ENCODE results near the gene ZMYND10. TPM values are rescaled to one million over a fixed set of nuclear protein-coding genes. Genes with fewer than 3 reads are reported as not detected.

The ZMYND10 gene
- total RNA-seq, 4 donors from 2014 or later = 0.42 to 1.8 (median 0.74) TPM; not detected in 1

- intact Hi-C loops (cut with DNase I; ENCODE audit: low total_unique reads) = no loop called here
- DNase-seq (ENCODE audit: low spot score in 2 of 2) = peak; percentile 97 to 99
- WGBS, 2 donors = 1% methylated on average over 31 to 44 of the region's 64 CpGs
Observed at GRCh38 chr3:50350527-50351322, 5.2 kb upstream of the ZMYND10 start, which contains the start of the genes CYB561D2 and NPRL2. Gene CYB561D2, plus strand, starts transcription at chr3:50350862. Its CDS starts 572 bp downstream, at chr3:50351434. Gene NPRL2, minus strand, starts transcription at chr3:50350775. Its CDS starts 123 bp downstream, at chr3:50350652.

GRCh38 chr3:50350213-50350526, 4.6 kb upstream of the ZMYND10 start:
- intact Hi-C loops (cut with DNase I; ENCODE audit: low total_unique reads) = no loop called here
- 2 to 3% methylated on average over 7 of the region's 7 CpGs for WGBS, 2 donors
- TF ChIP-seq CTCF (IDR thresholded peaks at IDR 0.05) (no peak), POLR2A (IDR thresholded peaks at IDR 0.05) (no peak)
- no peak for DNase-seq (ENCODE audit: low spot score in 2 of 2)
- peak overlapping the region; percentile 49 for H3K4me3 ChIP-seq (ENCODE audit: low read depth, poor library complexity, severe bottlenecking)

More at GRCh38 chr3:50350527-50351322, 5.2 kb upstream of the ZMYND10 start, which contains the start of the genes CYB561D2 and NPRL2:
- no peak for TF ChIP-seq CTCF (IDR thresholded peaks at IDR 0.05)
- TF ChIP-seq POLR2A (IDR thresholded peaks at IDR 0.05) = no peak
- H3K4me3 ChIP-seq (ENCODE audit: low read depth, poor library complexity, severe bottlenecking) = peak within 1 kb of the TSS; percentile 49

- TF ChIP-seq POLR2A (IDR thresholded peaks at IDR 0.05) = no peak
- TF ChIP-seq CTCF (IDR thresholded peaks at IDR 0.05) = no peak
- intact Hi-C loops (cut with DNase I; ENCODE audit: low total_unique reads) = loop anchor here (5.0 kb wide), 1 partner anchor 200 kb away; no protein-coding TSS in a partner anchor
- no peak for DNase-seq (ENCODE audit: low spot score in 2 of 2)
- no peak overlapping the region for H3K4me3 ChIP-seq (ENCODE audit: low read depth, poor library complexity, severe bottlenecking)
- WGBS, 2 donors = 25 to 27% methylated on average over 14 of the region's 14 CpGs
Observed at GRCh38 chr3:50347187-50347813, 1.8 kb upstream of the ZMYND10 start.

GRCh38 chr3:50345008-50345407, 524 bp downstream of the ZMYND10 start:
- DNase-seq (ENCODE audit: low spot score in 2 of 2) = no peak
- WGBS, 2 donors = 65 to 70% methylated on average over 6 to 8 of the region's 8 CpGs
- no peak for TF ChIP-seq POLR2A (IDR thresholded peaks at IDR 0.05)
- no peak for TF ChIP-seq CTCF (IDR thresholded peaks at IDR 0.05)
- intact Hi-C loops (cut with DNase I; ENCODE audit: low total_unique reads) = loop anchor here (5.0 kb wide), 1 partner anchor 202 kb away; no protein-coding TSS in a partner anchor
- no peak overlapping the region for H3K4me3 ChIP-seq (ENCODE audit: low read depth, poor library complexity, severe bottlenecking)

GRCh38 chr3:50342813-50343633, 2.5 kb downstream of the ZMYND10 start:
- no peak for DNase-seq (ENCODE audit: low spot score in 2 of 2)
- no peak overlapping the region for H3K4me3 ChIP-seq (ENCODE audit: low read depth, poor library complexity, severe bottlenecking)
- 76 to 79% methylated on average over 12 to 13 of the region's 13 CpGs for WGBS, 2 donors
- intact Hi-C loops (cut with DNase I; ENCODE audit: low total_unique reads) = no loop called here
- TF ChIP-seq CTCF (IDR thresholded peaks at IDR 0.05) (no peak), POLR2A (IDR thresholded peaks at IDR 0.05) (no peak)
